GM21526 (cell line): Measurements from ENCODE around the gene DUS2.
"Not testable (repeated sequence)": the region's sequence is repeated elsewhere in the genome, so short reads cannot be mapped to it uniquely, and the experiment has no call there.

ENCODE experiments used
- ATAC-seq: cut with Tn5 transposase; IDR thresholded peaks from one replicate; pipeline ENCODE4 v1.9.1; 2021; ENCODE audit warnings: moderate library complexity; ENCODE audit not compliant: unreplicated experiment, low FRiP score

Gene DUS2

DNA sequence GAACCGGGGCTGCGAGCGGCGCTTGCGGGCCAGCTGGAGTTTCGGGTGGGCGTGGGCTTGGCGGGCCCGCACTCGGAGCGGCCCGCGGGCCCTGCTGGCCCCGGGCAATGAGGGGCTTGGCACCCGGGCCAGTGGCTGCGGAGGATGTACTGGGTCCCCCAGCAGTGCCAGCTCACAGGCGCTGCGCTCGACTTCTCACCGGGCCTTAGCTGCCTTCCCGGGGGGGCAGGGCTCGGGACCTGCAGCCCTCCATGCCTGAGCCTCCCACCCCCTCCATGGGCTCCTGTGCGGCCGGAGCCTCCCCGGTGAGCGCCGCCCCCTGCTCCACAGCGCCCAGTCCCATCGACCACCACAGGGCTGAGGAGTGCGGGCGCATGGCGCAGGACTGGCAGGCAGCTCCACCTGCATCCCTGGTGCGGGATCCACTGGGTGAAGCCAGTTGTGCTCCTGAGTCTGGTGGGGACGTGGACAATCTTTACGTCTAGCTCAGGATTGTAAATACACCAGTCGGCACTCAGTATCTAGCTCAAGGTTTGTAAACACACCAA, 24.8 kb upstream of the DUS2 start:
- not testable (repeated sequence) for ATAC-seq

DNA sequence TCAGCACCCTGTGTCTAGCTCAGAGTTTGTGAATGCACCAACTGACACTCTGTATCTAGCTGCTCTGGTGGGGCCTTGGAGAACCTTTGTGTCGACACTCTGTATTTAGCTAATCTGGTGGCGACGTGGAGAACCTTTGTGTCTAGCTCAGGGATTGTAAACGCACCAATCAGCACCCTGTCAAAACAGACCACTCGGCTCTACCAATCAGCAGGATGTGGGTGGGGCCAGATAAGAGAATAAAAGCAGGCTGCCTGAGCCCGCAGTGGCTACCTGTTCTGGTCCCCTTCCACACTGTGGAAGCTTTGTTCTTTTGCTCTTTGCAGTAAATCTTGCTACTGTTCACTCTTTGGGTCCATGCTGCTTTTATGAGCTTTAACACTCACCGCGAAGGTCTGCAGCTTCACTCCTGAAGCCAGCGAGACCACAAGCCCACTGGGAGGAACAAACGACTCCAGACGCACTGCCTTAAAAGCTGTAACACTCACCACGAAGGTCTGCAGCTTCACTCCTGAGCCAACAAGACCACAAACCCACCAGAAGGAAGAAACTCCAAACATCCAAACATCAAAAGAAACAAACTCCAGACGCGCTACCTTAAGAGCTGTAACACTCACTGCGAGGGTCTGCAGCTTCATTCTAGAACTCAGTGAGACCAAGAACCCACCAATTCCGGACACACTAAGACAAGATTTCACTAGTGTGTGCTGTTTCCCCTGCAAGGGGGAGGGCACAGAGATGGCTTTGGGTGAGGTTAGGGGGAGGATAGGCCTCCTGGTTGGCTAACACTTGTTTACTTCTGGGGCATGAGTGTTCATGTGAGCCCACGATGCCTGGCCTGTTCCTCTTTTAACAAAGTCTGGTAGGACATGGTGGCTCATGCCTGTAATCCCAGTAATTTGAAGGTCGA, 24.1 kb upstream of the DUS2 start, which contains the start of gene DPEP2:
Gene DPEP2, minus strand, starts transcription at position 706 of the 910 bp plus-strand sequence. CDS start 6,272 bp downstream, outside the sequence.
- not testable (repeated sequence) for ATAC-seq

DNA sequence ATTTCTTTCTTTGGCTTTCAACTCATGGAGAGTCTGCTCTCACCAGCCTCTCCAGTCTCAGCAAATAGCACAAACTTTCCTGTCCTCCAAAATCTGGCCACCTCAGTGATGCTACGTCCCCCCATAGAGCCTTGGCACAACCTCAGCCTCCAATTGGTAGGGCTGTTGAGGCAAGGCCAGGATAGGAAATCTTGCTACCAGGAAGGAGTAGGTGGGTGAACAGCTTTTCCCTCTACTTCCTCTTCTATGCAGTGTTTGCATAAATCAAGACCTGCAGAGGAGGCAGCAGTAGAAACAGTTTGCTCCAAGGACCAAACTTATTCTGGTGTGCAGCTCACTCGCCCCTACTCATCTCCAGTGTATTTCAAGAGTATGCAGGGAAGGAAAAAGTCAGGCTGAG, 23.1 kb upstream of the DUS2 start:
- no peak for ATAC-seq

- no peak for ATAC-seq
Observed at GRCh38 chr16:68000450-68000849, 22.6 kb upstream of the DUS2 start.

DNA sequence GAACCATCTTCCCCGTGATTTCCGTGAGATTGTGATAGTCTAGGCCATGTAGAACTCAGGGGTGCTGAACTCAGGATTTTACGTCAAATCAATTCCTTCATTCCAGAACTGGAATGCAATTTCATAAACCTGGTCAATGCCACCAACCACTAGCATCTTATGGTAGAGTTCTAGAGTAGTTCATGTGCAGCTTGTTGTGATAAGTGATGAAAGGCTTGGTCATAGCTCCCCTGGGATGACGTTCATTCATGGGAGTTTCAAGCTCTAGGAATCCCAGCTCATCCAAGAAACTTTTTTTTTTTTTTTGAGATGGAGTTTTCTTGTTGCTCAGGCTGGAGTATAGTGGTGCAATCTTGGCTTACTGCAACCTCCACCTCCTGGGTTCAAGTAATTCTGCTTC, 20.1 kb upstream of the DUS2 start:
- ATAC-seq = no peak

- no peak for ATAC-seq
Observed at GRCh38 chr16:68005211-68005610, 17.9 kb upstream of the DUS2 start.

GRCh38 chr16:68005786-68006286, 17.2 kb upstream of the DUS2 start:
- ATAC-seq = no peak

GRCh38 chr16:68009157-68009735, 13.8 kb upstream of the DUS2 start:
- no peak for ATAC-seq

- not testable (repeated sequence) for ATAC-seq
Observed at GRCh38 chr16:68009872-68010271, 13.2 kb upstream of the DUS2 start.

- ATAC-seq = no peak
Observed at GRCh38 chr16:68013440-68013839, 9.6 kb upstream of the DUS2 start.

DNA sequence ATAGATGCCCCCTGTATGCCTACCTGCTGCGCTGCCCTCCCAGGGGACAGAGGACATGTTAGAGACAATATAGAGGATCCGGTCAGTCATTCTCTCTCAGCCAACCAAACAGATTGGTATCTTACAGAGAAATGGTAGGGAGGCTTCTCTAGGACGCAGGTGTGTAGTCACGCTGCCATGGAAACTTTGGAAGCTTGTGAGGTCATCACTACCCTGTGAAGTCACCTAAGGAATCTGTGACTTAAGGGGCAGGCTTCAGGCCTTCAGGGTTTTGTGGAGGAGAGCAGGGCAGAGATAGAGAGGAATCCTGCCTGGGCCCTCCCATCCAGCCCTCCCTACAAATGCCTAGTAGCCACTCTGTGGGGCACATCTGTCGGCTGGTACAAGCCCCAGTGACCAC, 7.4 kb upstream of the DUS2 start, which contains the start of gene DPEP2NB:
Gene DPEP2NB, minus strand, starts transcription at position 231 of the 400 bp plus-strand sequence. Its CDS starts 141 bp downstream, at position 90.
- no peak for ATAC-seq

GRCh38 chr16:68019167-68019680, 3.9 kb upstream of the DUS2 start:
- ATAC-seq = no peak

DNA sequence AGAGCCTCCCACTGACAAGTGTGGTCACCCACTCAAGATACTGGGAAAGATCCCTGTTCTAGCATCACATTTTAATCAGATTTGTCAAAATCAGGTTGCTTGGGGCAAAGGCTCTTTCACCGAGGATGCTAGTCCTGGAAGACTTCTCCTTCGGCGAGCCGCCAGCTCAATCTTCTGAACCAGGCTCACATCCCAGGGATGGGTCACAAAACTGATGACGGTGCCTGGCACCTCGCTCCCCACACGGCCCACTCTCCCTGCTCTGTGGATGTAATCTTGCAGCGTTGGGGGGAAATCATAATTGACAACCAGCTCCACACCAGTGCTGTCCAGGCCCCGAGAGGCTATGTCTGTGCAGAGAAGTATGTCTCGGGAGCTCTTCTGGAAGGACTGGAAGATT, 1.6 kb upstream of the DUS2 start:
- no peak for ATAC-seq

DNA sequence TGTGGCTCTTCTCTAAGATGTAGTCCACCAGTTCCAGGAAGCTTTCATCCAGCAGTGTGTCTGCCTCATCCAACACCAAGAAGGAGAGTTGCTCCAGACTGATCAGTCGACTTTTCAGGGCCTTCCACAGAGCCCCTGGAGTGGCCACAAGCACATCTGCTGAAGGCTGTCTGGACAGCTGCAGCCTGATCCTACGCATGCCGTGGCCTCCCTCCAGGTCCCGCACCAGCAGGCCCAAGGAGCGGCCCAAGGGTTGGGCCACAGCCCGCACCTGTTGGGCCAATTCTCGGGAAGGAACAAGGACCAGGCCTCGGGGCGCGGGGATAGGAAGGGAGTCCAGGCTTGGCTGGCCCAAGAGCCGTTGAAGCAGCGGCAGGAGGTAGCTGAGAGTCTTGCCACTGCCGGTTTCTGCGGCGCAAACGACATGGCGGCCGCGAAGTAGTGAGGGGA, 781 bp upstream of the DUS2 start:
- no peak for ATAC-seq

GRCh38 chr16:68028996-68029395, 5.9 kb downstream of the DUS2 start:
- ATAC-seq = no peak

- ATAC-seq = not testable (repeated sequence)
Observed at GRCh38 chr16:68030108-68030507, 7.0 kb downstream of the DUS2 start.

GRCh38 chr16:68031951-68032350, 8.9 kb downstream of the DUS2 start:
- no peak for ATAC-seq

- no peak for ATAC-seq
Observed at GRCh38 chr16:68033101-68033500, 10.0 kb downstream of the DUS2 start.

GRCh38 chr16:68035227-68035626, 12.1 kb downstream of the DUS2 start:
- no peak for ATAC-seq

GRCh38 chr16:68037841-68038597, 14.9 kb downstream of the DUS2 start:
- ATAC-seq = no peak
